ENCODE measurements around the gene CD7. TPM values are rescaled to one million over a fixed set of nuclear protein-coding genes. Genes with fewer than 3 reads are reported as not detected.

CD7 gene
- total and polyA plus RNA-seq, 9 of the 15 experiments (the other 6 are each of a cell fraction or from before 2014, with no cell fraction given): 0.21 to 0.35 TPM; not detected in 7

DNA sequence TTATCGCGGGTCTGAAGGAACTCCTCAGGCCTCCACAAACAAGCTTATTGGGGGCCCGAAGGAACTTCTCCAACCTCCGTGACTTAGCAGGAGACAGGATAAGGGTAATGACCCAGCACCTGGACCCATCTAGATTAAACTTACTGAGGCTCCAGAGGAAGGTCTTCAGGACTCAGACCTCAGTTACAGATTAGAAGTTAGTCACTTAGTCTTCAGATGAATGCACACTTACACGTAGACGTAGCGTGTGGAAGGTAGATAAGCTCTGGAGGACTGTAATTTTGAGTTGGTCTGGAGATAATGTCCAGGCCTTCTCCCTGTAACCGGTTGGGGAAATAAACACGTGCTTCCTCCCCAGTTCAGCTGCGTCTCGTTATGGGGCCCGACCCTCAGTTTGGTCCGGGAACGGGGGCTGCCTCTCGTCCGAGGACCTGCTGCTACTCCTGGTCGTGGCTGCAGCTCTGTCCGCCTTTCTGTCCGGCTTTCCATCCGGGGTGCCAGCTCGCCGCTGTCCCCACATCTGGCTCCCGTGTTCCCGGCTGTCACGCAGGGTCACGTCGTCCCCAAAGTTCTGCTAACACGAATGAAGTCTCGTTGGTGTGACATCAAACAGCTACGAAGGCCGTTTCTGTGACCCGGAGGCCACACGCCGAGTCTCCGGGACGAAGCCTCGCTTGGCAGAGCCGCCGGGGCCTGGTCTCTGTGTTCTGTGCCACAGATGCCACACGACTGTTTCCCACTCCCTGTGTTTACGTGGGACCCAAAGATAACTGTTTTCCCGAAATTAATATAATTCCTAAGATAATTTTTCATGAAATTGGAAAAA, 28.0 kb upstream of the CD7 start (continued):
- TF ChIP-seq CGGBP1 (CRISPR knock-in tag; IDR thresholded peaks at IDR 0.05): no peak; the same call in 1 of the 2 replicates
- no peak for TF ChIP-seq ZNF561 (CRISPR knock-in tag; conservative IDR thresholded peaks at IDR 0.05)
- no peak for TF ChIP-seq GTF2F1 (IDR thresholded peaks at IDR 0.05; ENCODE audit: low read depth, low read length)
- TF ChIP-seq SMARCA5 (IDR thresholded peaks at IDR 0.05): peak; percentile 69
- no peak for TF ChIP-seq PHB (CRISPR knock-in tag; IDR thresholded peaks at IDR 0.05)
- TF ChIP-seq TSC22D4 (tag; IDR thresholded peaks at IDR 0.05): no peak
- TF ChIP-seq AFF4 (CRISPR knock-in tag; IDR thresholded peaks at IDR 0.05): no peak
- no peak for TF ChIP-seq NCOA4 (IDR thresholded peaks at IDR 0.05; ENCODE audit: partially characterized antibody)
- TF ChIP-seq, protein P1, sequence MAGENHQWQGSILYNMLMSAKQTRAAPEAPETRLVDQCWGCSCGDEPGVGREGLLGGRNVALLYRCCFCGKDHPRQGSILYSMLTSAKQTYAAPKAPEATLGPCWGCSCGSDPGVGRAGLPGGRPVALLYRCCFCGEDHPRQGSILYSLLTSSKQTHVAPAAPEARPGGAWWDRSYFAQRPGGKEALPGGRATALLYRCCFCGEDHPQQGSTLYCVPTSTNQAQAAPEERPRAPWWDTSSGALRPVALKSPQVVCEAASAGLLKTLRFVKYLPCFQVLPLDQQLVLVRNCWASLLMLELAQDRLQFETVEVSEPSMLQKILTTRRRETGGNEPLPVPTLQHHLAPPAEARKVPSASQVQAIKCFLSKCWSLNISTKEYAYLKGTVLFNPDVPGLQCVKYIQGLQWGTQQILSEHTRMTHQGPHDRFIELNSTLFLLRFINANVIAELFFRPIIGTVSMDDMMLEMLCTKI (IDR thresholded peaks at IDR 0.05; ENCODE audit: partially characterized antibody): no peak
- TF ChIP-seq ZBTB8A (IDR thresholded peaks at IDR 0.05; ENCODE audit: partially characterized antibody): no peak
- TF ChIP-seq ZNF583 (CRISPR knock-in tag; IDR thresholded peaks at IDR 0.05): peak; percentile 95
- TF ChIP-seq IRF2 (CRISPR knock-in tag; IDR thresholded peaks at IDR 0.05): no peak
- no peak for TF ChIP-seq GTF3C2 (IDR thresholded peaks at IDR 0.05; ENCODE audit: borderline replicate concordance, extremely low read depth, insufficient read length)
- TF ChIP-seq EWSR1 (IDR thresholded peaks at IDR 0.05; ENCODE audit: borderline replicate concordance, low read depth, partially characterized antibody): no peak
- TF ChIP-seq, protein P2, sequence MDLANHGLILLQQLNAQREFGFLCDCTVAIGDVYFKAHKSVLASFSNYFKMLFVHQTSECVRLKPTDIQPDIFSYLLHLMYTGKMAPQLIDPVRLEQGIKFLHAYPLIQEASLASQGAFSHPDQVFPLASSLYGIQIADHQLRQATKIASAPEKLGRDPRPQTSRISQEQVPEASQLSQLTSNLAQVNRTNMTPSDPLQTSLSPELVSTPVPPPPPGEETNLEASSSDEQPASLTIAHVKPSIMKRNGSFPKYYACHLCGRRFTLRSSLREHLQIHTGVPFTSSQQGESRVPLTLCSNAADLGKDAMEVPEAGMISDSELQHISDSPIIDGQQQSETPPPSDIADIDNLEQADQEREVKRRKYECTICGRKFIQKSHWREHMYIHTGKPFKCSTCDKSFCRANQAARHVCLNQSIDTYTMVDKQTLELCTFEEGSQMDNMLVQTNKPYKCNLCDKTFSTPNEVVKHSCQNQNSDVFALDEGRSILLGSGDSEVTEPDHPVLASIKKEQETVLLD (IDR thresholded peaks at IDR 0.05): peak; percentile 88
- peak; percentile 98 for TF ChIP-seq SMAD4 (CRISPR knock-in tag; conservative IDR thresholded peaks at IDR 0.05)
- TF ChIP-seq EHMT2 (IDR thresholded peaks at IDR 0.05): no peak
- TF ChIP-seq ZSCAN32 (CRISPR knock-in tag; IDR thresholded peaks at IDR 0.05): no peak
- peak; percentile 81 for TF ChIP-seq MBD2 (IDR thresholded peaks at IDR 0.05; ENCODE audit: borderline replicate concordance, low read depth)

Data from K562 (cell line).